Epithelial cell of proximal tubule (primary cell): Measurements from ENCODE around the gene SPRY1. TPM values are rescaled to one million over a fixed set of nuclear protein-coding genes. Genes with fewer than 3 reads are reported as not detected.

ENCODE experiments used
- DNase-seq: peaks from one replicate; pipeline ENCODE4 v3.0.0-alpha.2; 2011; ENCODE audit warnings: low read depth
- H3K4me3 ChIP-seq: 2 replicates; pipeline ENCODE4 v1.5.1; 2011; ENCODE audit warnings: low read depth, mild to moderate bottlenecking, low read length
- CTCF ChIP-seq: conservative IDR thresholded peaks from 2 replicates; pipeline ENCODE4 v1.5.1; 2012; ENCODE audit warnings: low read depth, mild to moderate bottlenecking, low read length
- total RNA-seq: library from RNA; depleted of rRNA; stranded (reverse); fragments of >200 nt; gene quantifications from 2 replicates; pipeline ENCODE4 v1.2.3, GENCODE V29; 2015

SPRY1 gene
- total RNA-seq, 1 donor from 2014 or later: 14.8 TPM

GRCh38 chr4:123421937-123422781, 25.6 kb downstream of the SPRY1 start:
- no peak for TF ChIP-seq CTCF
- no peak overlapping the region for H3K4me3 ChIP-seq
- no peak for DNase-seq

GRCh38 chr4:123423819-123424218, 27.2 kb downstream of the SPRY1 start:
- no peak for TF ChIP-seq CTCF
- no peak for DNase-seq
- no peak overlapping the region for H3K4me3 ChIP-seq

- no peak for DNase-seq
- no peak overlapping the region for H3K4me3 ChIP-seq
- no peak for TF ChIP-seq CTCF
These were observed 31.4 kb downstream of the SPRY1 start for GRCh38 chr4:123427951-123428350.

- no peak overlapping the region for H3K4me3 ChIP-seq
- no peak for DNase-seq
- no peak for TF ChIP-seq CTCF
These were observed 33.4 kb downstream of the SPRY1 start for GRCh38 chr4:123430031-123430430.

GRCh38 chr4:123430501-123430900, 33.9 kb downstream of the SPRY1 start:
- no peak for DNase-seq
- no peak for TF ChIP-seq CTCF
- no peak overlapping the region for H3K4me3 ChIP-seq

- no peak overlapping the region for H3K4me3 ChIP-seq
- DNase-seq: no peak
- TF ChIP-seq CTCF: no peak
These were observed 37.0 kb downstream of the SPRY1 start for GRCh38 chr4:123433573-123433972.

GRCh38 chr4:123433976-123434375, 37.4 kb downstream of the SPRY1 start:
- DNase-seq: no peak
- H3K4me3 ChIP-seq: no peak overlapping the region
- TF ChIP-seq CTCF: no peak
